Thyroid gland (tissue), 4 donors: ENCODE measurements around the gene INO80C.

ENCODE experiments used
- POLR2A ChIP-seq, 2 donors: fragments of 450-650 bp; IDR thresholded peaks; one replicate each; pipeline ENCODE4 v1.6.1; 2017; ENCODE audit warnings: antibody characterized with exemption in 2 of 2, mild to moderate bottlenecking in 2 of 2, moderate library complexity in 1 of 2
- TF ChIP-seq, protein P1 (sequence below), 6 experiments: fragments of 200-600 bp in 3 of 6; fragments of 450-650 bp in 3 of 6; sonication (generic) in 3 of 6; IDR thresholded peaks; one replicate each; pipeline ENCODE4 v1.5.1; 2016 to 2019; ENCODE audit warnings: antibody characterized with exemption in 6 of 6, mild to moderate bottlenecking in 2 of 6, inconsistent platforms in 1 of 6, moderate library complexity in 1 of 6

DNA sequence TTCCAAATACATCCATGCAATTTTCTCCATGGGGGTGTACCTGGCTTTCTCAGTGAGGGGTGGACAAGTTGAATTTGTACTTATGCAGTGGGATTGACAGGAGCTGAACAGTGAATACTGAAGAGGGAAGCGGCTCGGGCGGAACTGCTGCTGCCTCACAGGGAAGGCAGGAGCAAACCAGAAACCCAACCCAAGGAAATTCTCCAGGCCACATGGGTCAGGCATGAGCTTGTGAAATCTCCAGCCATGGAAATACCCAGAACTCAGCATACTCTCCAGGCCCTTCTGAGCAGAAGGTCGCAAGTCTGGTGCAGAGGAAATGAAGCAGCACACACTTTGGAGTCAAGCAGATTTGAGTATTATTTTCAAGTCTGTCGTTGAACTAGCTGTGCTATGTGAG, 26.5 kb upstream of the INO80C start:
- TF ChIP-seq POLR2A (IDR thresholded peaks at IDR 0.05): peak in 1 of 2 donors; percentile 23
- TF ChIP-seq, protein P1, sequence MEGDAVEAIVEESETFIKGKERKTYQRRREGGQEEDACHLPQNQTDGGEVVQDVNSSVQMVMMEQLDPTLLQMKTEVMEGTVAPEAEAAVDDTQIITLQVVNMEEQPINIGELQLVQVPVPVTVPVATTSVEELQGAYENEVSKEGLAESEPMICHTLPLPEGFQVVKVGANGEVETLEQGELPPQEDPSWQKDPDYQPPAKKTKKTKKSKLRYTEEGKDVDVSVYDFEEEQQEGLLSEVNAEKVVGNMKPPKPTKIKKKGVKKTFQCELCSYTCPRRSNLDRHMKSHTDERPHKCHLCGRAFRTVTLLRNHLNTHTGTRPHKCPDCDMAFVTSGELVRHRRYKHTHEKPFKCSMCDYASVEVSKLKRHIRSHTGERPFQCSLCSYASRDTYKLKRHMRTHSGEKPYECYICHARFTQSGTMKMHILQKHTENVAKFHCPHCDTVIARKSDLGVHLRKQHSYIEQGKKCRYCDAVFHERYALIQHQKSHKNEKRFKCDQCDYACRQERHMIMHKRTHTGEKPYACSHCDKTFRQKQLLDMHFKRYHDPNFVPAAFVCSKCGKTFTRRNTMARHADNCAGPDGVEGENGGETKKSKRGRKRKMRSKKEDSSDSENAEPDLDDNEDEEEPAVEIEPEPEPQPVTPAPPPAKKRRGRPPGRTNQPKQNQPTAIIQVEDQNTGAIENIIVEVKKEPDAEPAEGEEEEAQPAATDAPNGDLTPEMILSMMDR (IDR thresholded peaks at IDR 0.05): no peak
